Thymus (tissue), 11 donors: Measurements from ENCODE around the gene DUSP23. TPM values are rescaled to one million over a fixed set of nuclear protein-coding genes. Genes with fewer than 3 reads are reported as not detected.

Experiments used
- DNase-seq, 9 donors: peaks; one replicate each; pipeline ENCODE4 v3.0.0-alpha.2; 2013; ENCODE audit warnings: low spot score in 9 of 9, low read depth in 6 of 9, missing footprints in 1 of 9
- H3K27ac ChIP-seq, 2 donors: one replicate each; pipeline ENCODE4 v1.5.1; 2013; ENCODE audit warnings: control low read depth in 1 of 2, low read depth in 1 of 2, low read length in 1 of 2, mild to moderate bottlenecking in 1 of 2, moderate library complexity in 1 of 2
- H3K27me3 ChIP-seq, 2 donors: one replicate each; pipeline ENCODE4 v1.5.1; 2013; ENCODE audit warnings: low read length in 1 of 2; ENCODE audit not compliant: control insufficient read depth in 2 of 2, insufficient read depth in 1 of 2
- H3K36me3 ChIP-seq, 2 donors: one replicate each; pipeline ENCODE4 v1.5.1; 2013; ENCODE audit warnings: low read length in 1 of 2, mild to moderate bottlenecking in 1 of 2, moderate library complexity in 1 of 2; ENCODE audit not compliant: control insufficient read depth in 2 of 2, insufficient read depth in 2 of 2
- H3K4me1 ChIP-seq, 2 donors: one replicate each; pipeline ENCODE4 v1.5.1; 2013; ENCODE audit warnings: low read length in 2 of 2; ENCODE audit not compliant: control insufficient read depth in 2 of 2, insufficient read depth in 2 of 2
- H3K4me3 ChIP-seq, 2 donors: one replicate each; pipeline ENCODE4 v1.5.1; 2013; ENCODE audit warnings: low read length in 2 of 2, control low read depth in 1 of 2, mild to moderate bottlenecking in 1 of 2
- H3K9me3 ChIP-seq, 2 donors: one replicate each; pipeline ENCODE4 v1.5.1; 2013; ENCODE audit warnings: low read length in 1 of 2, mild to moderate bottlenecking in 1 of 2; ENCODE audit not compliant: control insufficient read depth in 2 of 2, insufficient read depth in 1 of 2
- WGBS: extraction: QIAGEN DNeasy Blood & Tissue Kit; methylation state at CpG from one replicate; pipeline ENCODE4 v1.1.7; 2013; 5-methylcytosine and 5-hydroxymethylcytosine counted together
- polyA plus RNA-seq: library from polyadenylated mRNA; stranded (reverse); fragments of 200-250 nt; gene quantifications from one replicate; pipeline ENCODE4 v1.2.3, GENCODE V29; 2013
- total RNA-seq: library from RNA; stranded (reverse); fragments of 120-200 nt; gene quantifications from one replicate; pipeline ENCODE4 v1.2.4, GENCODE V29; 2013
- donor health status: healthy.

The DUSP23 gene
- total and polyA plus RNA-seq, 2 donors, result 24.3 to 162 TPM

- Histone ChIP-seq H3K27ac (no peak overlapping the region), H3K4me1 (no peaks in the 10 kb centered on the region), H3K36me3 (no peaks in the 10 kb centered on the region), H3K9me3 (no peaks in the 10 kb centered on the region), H3K4me3 (no peak overlapping the region), H3K27me3 (peaks cover 0 to 5% of the 10 kb centered on the region in 2 donors)
- DNase-seq, result no peak
- 91% methylated on average over 11 of the region's 11 CpGs for WGBS
These were observed 36.7 kb downstream of the DUSP23 start for GRCh38 chr1:159817276-159818041.

- WGBS, result 56% methylated on average over 9 of the region's 9 CpGs
- no peak overlapping the region for H3K4me3 ChIP-seq
- no peaks in the 10 kb centered on the region for H3K9me3 ChIP-seq
- H3K36me3 ChIP-seq, result no peaks in the 10 kb centered on the region
- peaks cover 2 to 10% of the 10 kb centered on the region in 2 donors for H3K4me1 ChIP-seq
- peak in 1 of 9 donors; percentile 28 for DNase-seq
- no peak overlapping the region for H3K27ac ChIP-seq
- H3K27me3 ChIP-seq, result peaks cover 0 to 10% of the 10 kb centered on the region in 2 donors
These were observed 40.6 kb downstream of the DUSP23 start for GRCh38 chr1:159821171-159821867.

DNA sequence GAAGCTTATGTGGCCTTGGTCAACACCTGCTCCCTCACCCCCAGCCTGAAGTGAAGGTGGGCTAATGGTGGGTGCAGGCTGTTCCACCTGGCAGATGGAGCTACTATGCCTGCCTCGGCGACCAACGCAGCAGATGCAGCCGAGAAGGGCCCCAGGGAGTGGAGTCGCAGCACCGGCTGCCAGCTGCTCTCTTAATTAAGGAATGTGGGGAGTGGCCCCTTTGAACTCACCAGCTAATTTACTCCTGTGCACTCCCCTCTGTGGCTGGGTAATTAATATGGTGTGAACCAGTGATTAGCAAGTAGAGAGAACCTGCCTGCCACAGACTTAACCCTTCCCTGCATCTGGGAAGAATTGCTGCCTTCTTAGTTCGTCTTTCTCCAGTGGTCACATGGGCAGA lies 42.6 kb downstream of the DUSP23 start:
- no peaks in the 10 kb centered on the region for H3K36me3 ChIP-seq
- peaks cover 0 to 10% of the 10 kb centered on the region in 2 donors for H3K27me3 ChIP-seq
- peaks cover 9 to 25% of the 10 kb centered on the region in 2 donors for H3K4me1 ChIP-seq
- no peaks in the 10 kb centered on the region for H3K9me3 ChIP-seq
- WGBS, result 85% methylated on average over 7 of the region's 7 CpGs
- H3K4me3 ChIP-seq, result no peak overlapping the region
- H3K27ac ChIP-seq, result no peak overlapping the region
- no peak for DNase-seq

GRCh38 chr1:159825564-159825963 lies 44.8 kb downstream of the DUSP23 start:
- WGBS, result 49% methylated on average over 3 of the region's 3 CpGs
- H3K27me3 ChIP-seq, result peaks cover 0 to 10% of the 10 kb centered on the region in 2 donors
- H3K36me3 ChIP-seq, result no peaks in the 10 kb centered on the region
- peak in 1 of 9 donors; percentile 9 for DNase-seq
- H3K9me3 ChIP-seq, result no peaks in the 10 kb centered on the region
- H3K4me3 ChIP-seq, result no peak overlapping the region
- peaks cover 9 to 27% of the 10 kb centered on the region in 2 donors for H3K4me1 ChIP-seq
- peak overlapping the region in 1 of 2 donors; percentile 9 for H3K27ac ChIP-seq

- H3K27me3 ChIP-seq, result peaks cover 0 to 6% of the 10 kb centered on the region in 2 donors
- peaks cover 9 to 27% of the 10 kb centered on the region in 2 donors for H3K4me1 ChIP-seq
- no peaks in the 10 kb centered on the region for H3K36me3 ChIP-seq
- H3K27ac ChIP-seq, result peak within 1 kb of the TSS in 1 of 2 donors; percentile 31
- no peaks in the 10 kb centered on the region for H3K9me3 ChIP-seq
- 65% methylated on average over 11 of the region's 11 CpGs for WGBS
- no peak within 1 kb of the TSS for H3K4me3 ChIP-seq
- DNase-seq, result peak in 5 of 9 donors; percentile 12 to 57 (median 18)
These were observed 45.8 kb downstream of the DUSP23 start, which contains the start of gene SLAMF8 for GRCh38 chr1:159826441-159827101. TSS of gene SLAMF8 (plus strand) at chr1:159826873. CDS start at chr1:159826899, 26 bp downstream.

DNA sequence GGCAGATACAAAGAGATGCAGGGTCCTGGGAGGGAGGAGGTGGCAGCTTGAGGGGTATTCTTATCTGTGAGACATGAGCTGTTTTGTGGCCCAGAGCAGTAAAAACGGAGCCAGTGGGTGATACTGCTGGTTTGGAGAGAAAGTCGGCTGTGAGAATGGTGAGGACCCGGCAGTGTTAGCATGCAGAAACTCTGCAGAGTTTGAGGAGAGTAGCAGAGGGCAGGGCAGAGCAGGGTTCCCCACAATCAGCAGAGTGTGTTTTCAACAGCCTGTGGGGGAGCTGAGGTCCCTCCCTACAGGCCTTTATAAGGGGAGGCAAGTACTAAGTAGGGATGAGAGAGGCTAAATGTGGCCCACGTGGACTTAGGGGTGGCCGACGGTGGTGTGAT lies 46.3 kb downstream of the DUSP23 start:
- H3K27me3 ChIP-seq, result peaks cover 0 to 6% of the 10 kb centered on the region in 2 donors
- no peak for DNase-seq
- H3K4me1 ChIP-seq, result peaks cover 9 to 27% of the 10 kb centered on the region in 2 donors
- H3K27ac ChIP-seq, result peak overlapping the region in 1 of 2 donors; percentile 31
- WGBS, result 98% methylated on average over 6 of the region's 6 CpGs
- H3K36me3 ChIP-seq, result no peaks in the 10 kb centered on the region
- H3K4me3 ChIP-seq, result no peak overlapping the region
- no peaks in the 10 kb centered on the region for H3K9me3 ChIP-seq

- WGBS, result 83% methylated on average over 3 of the region's 3 CpGs
- no peaks in the 10 kb centered on the region for H3K9me3 ChIP-seq
- DNase-seq, result peak in 1 of 9 donors; percentile 11
- peaks cover 9 to 27% of the 10 kb centered on the region in 2 donors for H3K4me1 ChIP-seq
- no peak overlapping the region for H3K27ac ChIP-seq
- peaks cover 0 to 6% of the 10 kb centered on the region in 2 donors for H3K27me3 ChIP-seq
- H3K4me3 ChIP-seq, result no peak overlapping the region
- H3K36me3 ChIP-seq, result no peaks in the 10 kb centered on the region
These were observed 46.8 kb downstream of the DUSP23 start for GRCh38 chr1:159827549-159827948.

DNA sequence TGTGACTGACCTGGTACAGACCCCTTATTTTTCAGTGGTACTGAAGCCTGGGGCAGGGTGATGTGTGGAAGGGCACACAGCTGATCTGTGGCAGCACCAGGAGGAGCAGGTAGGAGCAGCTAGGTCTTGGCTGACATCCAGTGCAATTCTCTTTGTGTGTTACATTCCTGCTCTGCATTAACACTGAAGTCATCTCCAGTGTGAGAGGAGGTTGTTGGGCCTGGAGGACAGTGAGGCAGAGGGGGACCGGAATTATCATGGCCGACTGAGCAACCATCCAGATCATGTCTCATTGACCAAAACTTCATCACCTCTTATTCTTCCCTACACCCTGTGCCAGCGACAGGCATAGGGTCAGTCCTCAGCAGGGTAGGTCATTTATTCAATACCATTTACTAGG lies 47.4 kb downstream of the DUSP23 start:
- peaks cover 0 to 1% of the 10 kb centered on the region in 2 donors for H3K27me3 ChIP-seq
- H3K4me3 ChIP-seq, result no peak overlapping the region
- WGBS, result 82% methylated on average over 3 of the region's 3 CpGs
- H3K27ac ChIP-seq, result no peak overlapping the region
- no peaks in the 10 kb centered on the region for H3K9me3 ChIP-seq
- DNase-seq, result no peak
- no peaks in the 10 kb centered on the region for H3K36me3 ChIP-seq
- H3K4me1 ChIP-seq, result peaks cover 9 to 27% of the 10 kb centered on the region in 2 donors
